GM12874 (cell line): ENCODE results near the gene SF1.

Experiments used
- CTCF ChIP-seq: IDR thresholded peaks from 2 replicates; pipeline ENCODE4 v1.5.1; 2011; ENCODE audit warnings: low read depth, mild to moderate bottlenecking, control low read depth, low read length, moderate library complexity; ENCODE audit not compliant: insufficient read depth

Gene SF1

DNA sequence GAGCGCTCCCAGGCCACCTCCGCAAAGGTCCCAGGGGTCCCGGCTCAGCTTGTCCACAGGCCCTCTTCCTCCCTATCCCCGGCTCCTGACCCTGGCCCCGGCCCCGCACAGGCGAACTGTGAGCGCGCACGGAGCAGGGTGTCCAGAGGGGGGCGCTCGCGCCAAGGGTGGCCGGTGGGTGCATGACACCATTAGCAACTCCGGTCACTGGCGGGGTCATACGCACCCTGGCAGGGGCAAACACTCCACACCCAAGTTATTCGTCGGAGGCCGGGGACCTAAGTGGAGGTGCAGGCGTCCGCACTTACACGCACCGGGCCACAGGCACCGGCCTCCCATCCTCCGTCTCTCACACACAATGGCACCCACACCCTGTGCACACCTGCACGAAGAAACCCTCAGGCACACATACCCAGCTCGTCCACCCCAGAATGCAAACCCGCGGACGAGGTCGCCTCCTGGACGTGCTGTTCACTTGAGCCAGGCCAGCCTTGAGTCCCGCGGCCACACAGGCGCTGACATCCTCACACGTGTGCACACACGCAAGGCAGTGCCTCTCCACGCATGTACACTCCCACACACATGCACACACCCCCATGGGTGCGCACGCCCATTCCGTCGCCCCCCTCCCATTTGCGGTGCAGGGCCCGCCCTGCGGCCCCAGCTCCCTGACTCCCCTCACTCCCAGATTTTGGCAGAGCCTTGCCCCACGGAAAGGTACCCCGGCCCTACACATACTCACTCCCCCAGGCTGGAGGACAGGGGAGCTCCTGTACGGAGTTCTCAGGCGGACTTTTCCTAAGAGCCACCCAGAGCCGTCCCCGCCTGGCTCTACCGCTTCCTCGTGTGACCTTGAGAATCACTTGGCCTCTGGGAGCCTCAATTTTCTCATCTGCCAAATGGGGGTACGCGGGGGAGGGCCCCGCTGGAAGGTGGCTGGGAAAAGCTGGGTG lies 34.5 kb downstream of the SF1 start, which contains the start of gene RASGRP2:
Gene RASGRP2, minus strand, starts transcription at position 552 of the 953 bp plus-strand sequence. CDS start 1,276 bp downstream, outside the sequence.
- peak; percentile 86 for TF ChIP-seq CTCF

- peak; percentile 98 for TF ChIP-seq CTCF
Measured at GRCh38 chr11:64742889-64743590, 35.3 kb downstream of the SF1 start.

GRCh38 chr11:64742087-64742888 lies 36.1 kb downstream of the SF1 start:
- TF ChIP-seq CTCF: no peak

- no peak for TF ChIP-seq CTCF
Measured at GRCh38 chr11:64741375-64742086, 36.8 kb downstream of the SF1 start.

DNA sequence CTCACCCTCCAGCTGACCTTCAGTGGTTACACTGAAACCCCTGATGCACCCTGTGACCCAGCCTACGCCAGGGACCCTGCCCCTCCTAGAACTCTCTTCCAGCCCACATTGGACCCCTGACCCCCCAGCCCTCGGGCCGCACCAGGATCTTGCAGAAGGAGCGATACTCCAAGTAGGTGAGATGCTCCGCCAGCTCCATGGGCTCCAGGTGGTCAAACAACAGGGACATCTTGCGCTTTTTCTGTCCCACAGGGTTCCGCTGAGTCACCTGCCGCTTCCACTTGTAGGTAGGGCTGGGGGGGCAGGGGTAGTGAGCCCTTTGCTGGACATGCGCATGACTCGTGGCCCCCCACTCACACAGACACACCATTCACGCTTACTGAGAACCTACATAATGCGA lies 38.5 kb downstream of the SF1 start:
- no peak for TF ChIP-seq CTCF

GRCh38 chr11:64736654-64737053 lies 41.7 kb downstream of the SF1 start:
- TF ChIP-seq CTCF: no peak
